Peyer's patch (tissue), 4 donors: ENCODE data around the gene UBE4A. TPM values are rescaled to one million over a fixed set of nuclear protein-coding genes. Genes with fewer than 3 reads are reported as not detected.

ENCODE experiments used
- DNase-seq, 3 donors: peaks; one replicate each; pipeline ENCODE4 v3.0.0-alpha.2; 2017 to 2019
- H3K27ac ChIP-seq, 4 donors: fragments of 200-600 bp; sonication (generic); one replicate each; pipeline ENCODE4 v1.5.1; 2016 to 2019
- H3K27me3 ChIP-seq, 2 donors: fragments of 200-600 bp; sonication (generic); one replicate each; pipeline ENCODE4 v1.5.1; 2019
- H3K36me3 ChIP-seq, 3 donors: fragments of 200-600 bp; sonication (generic); one replicate each; pipeline ENCODE4 v1.5.1; 2016 to 2019
- H3K4me1 ChIP-seq, 4 donors: fragments of 200-600 bp; sonication (generic); one replicate each; pipeline ENCODE4 v1.5.1; 2016 to 2019
- H3K4me3 ChIP-seq, 4 donors: fragments of 200-600 bp; sonication (generic); 1 replicate in 3 of 4; 2 replicates in 1 of 4; pipeline ENCODE4 v1.5.1; 2016 to 2019; ENCODE audit warnings: mild to moderate bottlenecking in 1 of 4
- H3K9me3 ChIP-seq, 4 donors: fragments of 200-600 bp; sonication (generic); one replicate each; pipeline ENCODE4 v1.5.1; 2016 to 2019; ENCODE audit warnings: mild to moderate bottlenecking in 1 of 4
- POLR2A ChIP-seq, 2 donors: fragments of 450-650 bp; IDR thresholded peaks; one replicate each; pipeline ENCODE4 v1.5.1; 2017; ENCODE audit warnings: antibody characterized with exemption in 2 of 2, mild to moderate bottlenecking in 2 of 2, moderate library complexity in 2 of 2
- small RNA-seq, 2 donors: library from RNA; depleted of rRNA; stranded (forward); fragments of <200 nt; gene quantifications; one replicate each; pipeline ENCODE3, GENCODE V24; 2016
- total RNA-seq, 4 donors: library from RNA; depleted of rRNA; stranded (reverse); fragments of >200 nt; gene quantifications; one replicate each; pipeline ENCODE4 v1.1.0, GENCODE V29; 2016
- TF ChIP-seq, protein P1 (sequence below), 6 experiments: fragments of 450-650 bp in 4 of 6; fragments of 200-600 bp in 2 of 6; sonication (generic) in 1 of 6; IDR thresholded peaks; one replicate each; pipeline ENCODE4 v1.5.1; 2017 to 2019; ENCODE audit warnings: antibody characterized with exemption in 6 of 6, mild to moderate bottlenecking in 3 of 6, moderate library complexity in 1 of 6

Gene UBE4A
- total RNA-seq, 4 donors from 2014 or later, result 47.7 to 60.1 (median 54.1) TPM

GRCh38 chr11:118442301-118442700 is 82.9 kb downstream of the UBE4A start:
- Histone ChIP-seq H3K27me3 (no peaks in the 10 kb centered on the region), H3K27ac (no peak overlapping the region), H3K9me3 (no peaks in the 10 kb centered on the region), H3K36me3 (no peaks in the 10 kb centered on the region), H3K4me3 (no peak overlapping the region), H3K4me1 (peaks cover 0 to 66% (median 8%) of the 10 kb centered on the region in 4 donors)
- no peak for TF ChIP-seq POLR2A (IDR thresholded peaks at IDR 0.05)
- TF ChIP-seq, protein P1, sequence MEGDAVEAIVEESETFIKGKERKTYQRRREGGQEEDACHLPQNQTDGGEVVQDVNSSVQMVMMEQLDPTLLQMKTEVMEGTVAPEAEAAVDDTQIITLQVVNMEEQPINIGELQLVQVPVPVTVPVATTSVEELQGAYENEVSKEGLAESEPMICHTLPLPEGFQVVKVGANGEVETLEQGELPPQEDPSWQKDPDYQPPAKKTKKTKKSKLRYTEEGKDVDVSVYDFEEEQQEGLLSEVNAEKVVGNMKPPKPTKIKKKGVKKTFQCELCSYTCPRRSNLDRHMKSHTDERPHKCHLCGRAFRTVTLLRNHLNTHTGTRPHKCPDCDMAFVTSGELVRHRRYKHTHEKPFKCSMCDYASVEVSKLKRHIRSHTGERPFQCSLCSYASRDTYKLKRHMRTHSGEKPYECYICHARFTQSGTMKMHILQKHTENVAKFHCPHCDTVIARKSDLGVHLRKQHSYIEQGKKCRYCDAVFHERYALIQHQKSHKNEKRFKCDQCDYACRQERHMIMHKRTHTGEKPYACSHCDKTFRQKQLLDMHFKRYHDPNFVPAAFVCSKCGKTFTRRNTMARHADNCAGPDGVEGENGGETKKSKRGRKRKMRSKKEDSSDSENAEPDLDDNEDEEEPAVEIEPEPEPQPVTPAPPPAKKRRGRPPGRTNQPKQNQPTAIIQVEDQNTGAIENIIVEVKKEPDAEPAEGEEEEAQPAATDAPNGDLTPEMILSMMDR (IDR thresholded peaks at IDR 0.05), result no peak
- no peak for DNase-seq

DNA sequence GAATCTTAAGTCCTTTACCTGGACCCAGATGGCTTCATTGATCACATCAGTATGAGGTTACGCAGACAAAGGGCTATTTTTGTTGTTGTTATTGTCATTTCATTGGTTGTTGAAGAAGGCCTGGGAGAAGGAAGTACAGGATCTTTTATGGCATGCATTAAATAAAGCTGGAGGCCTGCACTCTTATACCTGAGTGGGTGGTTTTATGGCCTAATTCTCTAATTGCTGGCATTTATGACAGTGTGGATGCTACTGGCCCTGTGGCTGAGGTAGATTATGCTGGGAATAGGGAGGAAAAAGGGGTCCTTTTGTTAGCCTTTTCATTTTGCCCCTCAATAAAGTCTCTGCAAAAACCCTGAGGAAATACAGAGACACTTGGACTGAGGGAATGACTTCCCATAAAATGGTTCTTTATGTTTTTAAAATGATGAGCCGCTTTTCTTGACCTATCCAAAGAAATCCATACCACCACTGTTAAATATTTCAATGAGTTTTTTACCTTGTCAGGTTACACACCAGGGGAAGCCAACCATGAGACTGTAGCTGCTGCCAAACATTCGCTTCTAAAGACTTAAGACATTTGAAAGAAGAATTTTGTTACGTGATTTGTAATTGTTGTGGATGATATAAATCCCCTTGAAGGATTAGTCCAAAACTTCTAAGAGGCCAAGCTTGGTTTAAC is 83.6 kb downstream of the UBE4A start:
- H3K4me1 ChIP-seq, result peaks cover 0 to 62% (median 8%) of the 10 kb centered on the region in 4 donors
- no peaks in the 10 kb centered on the region for H3K36me3 ChIP-seq
- no peak overlapping the region for H3K27ac ChIP-seq
- DNase-seq, result no peak
- TF ChIP-seq, protein P1 (IDR thresholded peaks at IDR 0.05), result no peak
- TF ChIP-seq POLR2A (IDR thresholded peaks at IDR 0.05), result no peak
- H3K4me3 ChIP-seq, result no peak overlapping the region
- H3K27me3 ChIP-seq, result no peaks in the 10 kb centered on the region
- H3K9me3 ChIP-seq, result no peaks in the 10 kb centered on the region

GRCh38 chr11:118443590-118444218 is 84.3 kb downstream of the UBE4A start:
- no peaks in the 10 kb centered on the region for H3K36me3 ChIP-seq
- TF ChIP-seq, protein P1 (IDR thresholded peaks at IDR 0.05), result no peak
- TF ChIP-seq POLR2A (IDR thresholded peaks at IDR 0.05), result no peak
- no peak overlapping the region for H3K27ac ChIP-seq
- DNase-seq, result no peak
- H3K9me3 ChIP-seq, result no peaks in the 10 kb centered on the region
- H3K4me3 ChIP-seq, result no peak overlapping the region
- H3K4me1 ChIP-seq, result peaks cover 0 to 60% (median 8%) of the 10 kb centered on the region in 4 donors
- no peaks in the 10 kb centered on the region for H3K27me3 ChIP-seq

DNA sequence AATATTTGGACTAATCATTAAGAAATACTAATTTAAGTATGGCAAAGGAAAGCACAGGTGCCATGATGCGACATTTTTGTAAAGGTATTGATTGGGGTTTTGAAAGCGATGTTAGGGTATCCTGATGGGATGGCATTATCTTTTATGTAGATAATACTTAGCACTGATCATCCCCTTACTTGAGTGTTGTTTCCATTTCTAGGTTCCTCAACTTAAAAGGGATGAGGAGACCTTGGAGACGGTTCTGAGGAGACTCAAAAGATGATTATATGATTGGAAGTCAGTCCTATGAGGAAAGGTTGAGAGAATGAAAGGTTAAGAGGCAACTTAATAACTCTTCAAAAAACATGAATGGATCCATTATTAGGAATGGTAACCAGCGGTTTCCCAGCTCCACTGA is 88.0 kb downstream of the UBE4A start:
- Histone ChIP-seq H3K4me1 (peaks cover 0 to 25% (median 6%) of the 10 kb centered on the region in 4 donors), H3K36me3 (peaks cover 0 to 8% (median 0%) of the 10 kb centered on the region in 3 donors), H3K4me3 (no peak overlapping the region), H3K27ac (no peak overlapping the region), H3K9me3 (no peaks in the 10 kb centered on the region), H3K27me3 (no peaks in the 10 kb centered on the region)
- no peak for DNase-seq
- TF ChIP-seq, protein P1 (IDR thresholded peaks at IDR 0.05), result no peak
- TF ChIP-seq POLR2A (IDR thresholded peaks at IDR 0.05), result no peak

DNA sequence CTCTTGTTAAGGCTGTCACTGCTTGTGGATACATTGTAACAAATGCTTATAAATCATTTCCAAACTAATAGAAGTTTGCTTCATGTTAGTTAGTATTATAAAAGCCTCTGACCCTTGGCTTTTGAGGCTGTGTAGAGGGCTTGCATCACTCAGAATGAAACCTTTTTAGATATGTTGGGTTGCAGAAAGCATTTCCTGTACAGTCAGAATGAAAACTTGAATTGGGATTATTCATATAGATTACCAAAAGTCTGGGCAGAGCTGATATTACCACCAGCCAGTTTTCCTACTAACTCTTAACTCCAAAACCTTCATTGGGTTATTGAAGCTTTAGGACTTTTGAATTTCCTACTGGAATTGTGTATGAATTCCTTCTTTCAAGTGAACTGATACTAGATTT is 88.9 kb downstream of the UBE4A start:
- no peak for DNase-seq
- TF ChIP-seq, protein P1 (IDR thresholded peaks at IDR 0.05), result no peak
- TF ChIP-seq POLR2A (IDR thresholded peaks at IDR 0.05), result no peak
- Histone ChIP-seq H3K36me3 (peaks cover 0 to 11% (median 0%) of the 10 kb centered on the region in 3 donors), H3K9me3 (no peaks in the 10 kb centered on the region), H3K27me3 (no peaks in the 10 kb centered on the region), H3K27ac (no peak overlapping the region), H3K4me1 (peaks cover 0 to 16% (median 1%) of the 10 kb centered on the region in 4 donors), H3K4me3 (no peak overlapping the region)

Small RNA genes lying within 50 kb of the gene (small RNA-seq; reads per million reads assigned to genes)
- gene AP001582.1, result 0 reads per million in 2 donors

Other genes with a start within 250 kb of the UBE4A start
- 1 to 10 TPM in 2 of 4 donors, under 1 TPM in 2; 0.35 to 8.3 (median 1.4) TPM for gene SCN4B, start 206.8 kb upstream of the UBE4A start, total RNA-seq
- under 1 TPM in 2 of 4 donors, not detected in 2; 0.13 to 0.38 TPM for gene SCN2B, start 183.0 kb upstream of the UBE4A start, total RNA-seq
- gene JAML, start 134.6 kb upstream of the UBE4A start, total RNA-seq, result 10 to 100 TPM in 3 of 4 donors, 1 to 10 TPM in 1; 7.5 to 83.3 (median 14.4) TPM
- gene MPZL3, start 107.2 kb upstream of the UBE4A start, total RNA-seq, result 10 to 100 TPM in 1 of 4 donors, 1 to 10 TPM in 2, under 1 TPM in 1; 0.83 to 15.4 (median 7.8) TPM
- 10 to 100 TPM; 21.0 to 32.4 (median 22.3) TPM for gene MPZL2, start 95.3 kb upstream of the UBE4A start, total RNA-seq
- 1 to 10 TPM; 6.6 to 9.9 (median 8.7) TPM for gene CD3E, start 54.9 kb upstream of the UBE4A start, total RNA-seq
- 10 to 100 TPM; 15.4 to 26.6 (median 21.1) TPM for gene CD3D, start 16.9 kb upstream of the UBE4A start, total RNA-seq
- 1 to 10 TPM; 4.7 to 7.0 (median 5.4) TPM for gene CD3G, start 15.3 kb upstream of the UBE4A start, total RNA-seq
- 10 to 100 TPM; 38.5 to 89.8 (median 51.6) TPM for gene ATP5MG, start 42.0 kb downstream of the UBE4A start, total RNA-seq
- 100 to 1,000 TPM in 1 of 4 donors, 10 to 100 TPM in 3; 46.6 to 110 (median 74.3) TPM for gene KMT2A, start 76.9 kb downstream of the UBE4A start, total RNA-seq
- gene TTC36, start 167.9 kb downstream of the UBE4A start, total RNA-seq, result 10 to 100 TPM in 3 of 4 donors, 1 to 10 TPM in 1; 5.8 to 68.4 (median 37.5) TPM
- 100 to 1,000 TPM in 3 of 4 donors, 10 to 100 TPM in 1; 48.7 to 263 (median 204) TPM for gene TMEM25, start 171.6 kb downstream of the UBE4A start, total RNA-seq
- gene IFT46, start 206.3 kb downstream of the UBE4A start, total RNA-seq, result 10 to 100 TPM; 12.5 to 32.2 (median 14.4) TPM
- 100 to 1,000 TPM in 2 of 4 donors, 10 to 100 TPM in 2; 54.5 to 116 (median 91.0) TPM for gene ARCN1, start 212.8 kb downstream of the UBE4A start, total RNA-seq
- 100 to 1,000 TPM in 2 of 4 donors, 10 to 100 TPM in 2; 32.4 to 380 (median 93.8) TPM for gene PHLDB1, start 248.0 kb downstream of the UBE4A start, total RNA-seq